ENCODE measurements around the gene GLIS2. TPM values are rescaled to one million over a fixed set of nuclear protein-coding genes. Genes with fewer than 3 reads are reported as not detected.

GLIS2 gene
- total and polyA plus RNA-seq, 4 experiments from 2014 or later: 0.08 TPM; not detected in 3

DNA sequence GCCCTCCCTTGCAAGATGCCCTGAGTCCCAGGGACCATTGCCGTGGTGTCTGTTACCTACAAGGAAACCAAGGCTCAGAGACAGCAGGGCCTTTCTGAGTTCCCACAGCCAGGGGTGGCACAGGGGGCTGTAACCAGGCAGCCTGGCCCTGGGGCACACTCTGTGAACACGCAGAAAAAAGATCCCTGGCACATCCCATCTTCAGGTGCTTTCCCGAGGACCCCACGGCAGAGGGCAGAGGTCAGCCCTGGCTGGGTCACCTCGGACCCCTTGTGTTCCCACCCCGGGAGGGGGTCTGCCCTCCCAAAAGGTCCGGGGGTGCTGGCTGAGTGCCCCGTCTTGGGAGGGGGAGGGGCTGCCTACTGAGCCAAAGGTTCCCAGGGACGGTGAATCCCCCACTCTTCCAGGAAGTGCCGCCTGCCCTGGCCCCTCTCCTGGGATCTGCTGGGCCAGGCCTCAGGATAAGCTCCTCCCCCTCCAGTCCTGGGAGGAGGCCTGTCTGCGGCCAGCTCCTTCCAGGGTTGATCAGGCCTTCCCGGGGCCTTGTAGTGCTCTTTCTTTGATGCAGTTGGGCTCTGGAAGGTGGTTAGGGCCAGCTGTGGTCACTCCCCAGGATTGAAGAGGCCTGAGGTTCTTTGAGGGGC, 8.1 kb downstream of the GLIS2 start:
- no peaks in the 10 kb centered on the region for H3K36me3 Mint-ChIP-seq
- DNase-seq: no peak
- Histone ChIP-seq H3K27me3 (ENCODE audit: insufficient read depth, low read length) (no peaks in the 10 kb centered on the region), H3K36me3 (ENCODE audit: insufficient read depth, low read length) (no peaks in the 10 kb centered on the region), H3K9me3 (ENCODE audit: control insufficient read depth in 1 of 2, low read length in 2 of 2) (no peaks in the 10 kb centered on the region), H3K4me3 (ENCODE audit: low read length in 2 of 2) (no peak overlapping the region), H3K4me1 (ENCODE audit: insufficient read depth, low read length) (peaks cover 16% of the 10 kb centered on the region), H3K27ac (ENCODE audit: low read depth, low read length) (no peak overlapping the region)
- H3K4me3 Mint-ChIP-seq: no peak overlapping the region
- H3K9me3 Mint-ChIP-seq: no peaks in the 10 kb centered on the region
- peak overlapping the region in 1 of 7 donors; percentile 63 for H3K27ac Mint-ChIP-seq
- ChIA-PET CTCF (ENCODE audit: partially characterized antibody) (interaction anchor here (13.3 kb wide), 1 partner anchor 35 kb away, joined by 161 read pairs; no protein-coding TSS in a partner anchor), POLR2A (ENCODE audit: partially characterized antibody) (interaction anchor here (0.5 kb wide), 1 partner anchor 860 kb away, joined by 3 read pairs; no protein-coding TSS in a partner anchor)
- intact Hi-C loops (cut with micrococcal nuclease): no loop called here
- H3K27me3 Mint-ChIP-seq: no peaks in the 10 kb centered on the region
- peaks cover 1 to 7% (median 6%) of the 10 kb centered on the region in 4 donors for H3K4me1 Mint-ChIP-seq

DNA sequence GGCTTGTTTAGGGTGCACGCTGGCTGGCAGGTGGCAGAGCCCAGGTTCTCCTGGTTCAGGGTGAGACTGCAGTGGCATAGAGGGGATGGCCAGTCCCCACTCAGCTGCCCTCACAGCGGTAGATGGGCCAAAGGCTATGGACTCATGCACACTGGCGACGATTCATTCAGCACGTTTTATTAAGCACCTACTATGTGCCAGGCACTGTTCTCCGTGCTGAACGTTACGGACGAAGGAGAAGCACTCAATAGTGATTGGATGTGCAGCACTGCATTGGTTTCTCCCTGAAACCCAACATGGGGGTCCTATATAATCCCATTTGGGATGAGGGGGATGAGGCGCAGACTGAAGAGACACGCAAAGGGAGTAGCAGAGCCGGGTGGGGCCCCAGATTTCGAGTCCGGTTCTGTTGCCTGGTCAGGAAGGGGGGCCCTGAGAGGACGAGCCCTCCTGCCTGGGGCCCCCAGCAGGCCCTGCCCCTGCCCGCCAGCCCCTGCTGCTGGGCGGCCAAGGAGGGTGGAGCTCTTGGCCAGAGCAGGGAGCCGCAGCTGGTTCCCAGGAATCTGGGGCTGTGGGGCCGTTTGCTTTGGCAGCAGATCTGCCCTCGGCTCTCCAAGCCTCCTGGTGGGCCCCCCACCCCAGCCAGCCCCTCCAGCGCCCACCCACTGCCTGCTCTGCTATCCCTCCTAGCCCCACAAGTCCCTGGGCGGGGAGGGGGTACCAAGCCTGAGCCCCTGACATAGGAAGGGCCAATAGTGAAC, 8.8 kb downstream of the GLIS2 start:
- no peak overlapping the region for H3K27ac ChIP-seq (ENCODE audit: low read depth, low read length)
- POLR2A ChIA-PET (ENCODE audit: partially characterized antibody): interaction anchor here (0.5 kb wide), 1 partner anchor 861 kb away, joined by 3 read pairs; no protein-coding TSS in a partner anchor
- intact Hi-C loops (cut with micrococcal nuclease): no loop called here

GRCh38 chr16:4325253-4325758, 9.4 kb downstream of the GLIS2 start:
- Mint-ChIP-seq H3K36me3 (no peaks in the 10 kb centered on the region), H3K4me3 (no peak overlapping the region), H3K27ac (no peak overlapping the region), H3K9me3 (no peaks in the 10 kb centered on the region), H3K4me1 (peaks cover 0 to 5% (median 1%) of the 10 kb centered on the region in 4 donors), H3K27me3 (no peaks in the 10 kb centered on the region)
- CTCF ChIA-PET (ENCODE audit: partially characterized antibody): interaction anchor here (1.4 to 13.3 kb wide), 3 partner anchors 16 to 42 kb away, joined by 5 to 161 read pairs (median 53); no protein-coding TSS in a partner anchor
- Histone ChIP-seq H3K9me3 (ENCODE audit: control insufficient read depth in 1 of 2, low read length in 2 of 2) (no peaks in the 10 kb centered on the region), H3K4me3 (ENCODE audit: low read length in 2 of 2) (no peak overlapping the region), H3K27me3 (ENCODE audit: insufficient read depth, low read length) (no peaks in the 10 kb centered on the region), H3K27ac (ENCODE audit: low read depth, low read length) (no peak overlapping the region), H3K4me1 (ENCODE audit: insufficient read depth, low read length) (peaks cover 9% of the 10 kb centered on the region), H3K36me3 (ENCODE audit: insufficient read depth, low read length) (no peaks in the 10 kb centered on the region)
- DNase-seq: no peak
- intact Hi-C loops (cut with micrococcal nuclease): no loop called here
- POLR2A ChIA-PET (ENCODE audit: partially characterized antibody): no interaction called here

More for the DNA sequence above, 8.8 kb downstream of the GLIS2 start:
- no peak overlapping the region for H3K4me3 ChIP-seq (ENCODE audit: low read length in 2 of 2)
- no peak for DNase-seq
- no peaks in the 10 kb centered on the region for H3K9me3 Mint-ChIP-seq
- H3K27me3 Mint-ChIP-seq: no peaks in the 10 kb centered on the region
- no peaks in the 10 kb centered on the region for H3K27me3 ChIP-seq (ENCODE audit: insufficient read depth, low read length)
- peaks cover 0 to 3% (median 1%) of the 10 kb centered on the region in 4 donors for H3K4me1 Mint-ChIP-seq
- H3K36me3 Mint-ChIP-seq: no peaks in the 10 kb centered on the region
- H3K9me3 ChIP-seq (ENCODE audit: control insufficient read depth in 1 of 2, low read length in 2 of 2): no peaks in the 10 kb centered on the region
- no peaks in the 10 kb centered on the region for H3K36me3 ChIP-seq (ENCODE audit: insufficient read depth, low read length)
- H3K4me3 Mint-ChIP-seq: no peak overlapping the region
- peak overlapping the region in 1 of 7 donors; percentile 63 for H3K27ac Mint-ChIP-seq
- H3K4me1 ChIP-seq (ENCODE audit: insufficient read depth, low read length): peaks cover 9% of the 10 kb centered on the region
- CTCF ChIA-PET (ENCODE audit: partially characterized antibody): interaction anchor here (13.3 kb wide), 1 partner anchor 36 kb away, joined by 161 read pairs; no protein-coding TSS in a partner anchor

- Mint-ChIP-seq H3K27ac (no peak overlapping the region), H3K27me3 (no peaks in the 10 kb centered on the region), H3K4me1 (peaks cover 0 to 5% (median 1%) of the 10 kb centered on the region in 4 donors), H3K9me3 (no peaks in the 10 kb centered on the region), H3K4me3 (peak overlapping the region in 3 of 8 donors; percentile 6 to 29 (median 20)), H3K36me3 (no peaks in the 10 kb centered on the region)
- H3K27ac ChIP-seq (ENCODE audit: low read depth, low read length): no peak overlapping the region
- H3K36me3 ChIP-seq (ENCODE audit: insufficient read depth, low read length): no peaks in the 10 kb centered on the region
- POLR2A ChIA-PET (ENCODE audit: partially characterized antibody): interaction anchor here (1.0 to 1.7 kb wide), 4 partner anchors 18 to 74 kb away, joined by 3 to 5 read pairs (median 5); no protein-coding TSS in a partner anchor
- no peaks in the 10 kb centered on the region for H3K9me3 ChIP-seq (ENCODE audit: control insufficient read depth in 1 of 2, low read length in 2 of 2)
- CTCF ChIA-PET (ENCODE audit: partially characterized antibody): interaction anchor here (0.8 to 13.3 kb wide), 5 partner anchors 10 to 345 kb away, joined by 3 to 161 read pairs (median 5); no protein-coding TSS in a partner anchor
- DNase-seq: peak in 1 of 5 donors; percentile 41
- intact Hi-C loops (cut with micrococcal nuclease): no loop called here
- no peaks in the 10 kb centered on the region for H3K27me3 ChIP-seq (ENCODE audit: insufficient read depth, low read length)
- H3K4me3 ChIP-seq (ENCODE audit: low read length in 2 of 2): peak overlapping the region in 1 of 2 donors; percentile 33
- peaks cover 9% of the 10 kb centered on the region for H3K4me1 ChIP-seq (ENCODE audit: insufficient read depth, low read length)
Observed at GRCh38 chr16:4327386-4328045, 11.6 kb downstream of the GLIS2 start.

GRCh38 chr16:4328046-4328781, 12.3 kb downstream of the GLIS2 start:
- H3K27ac Mint-ChIP-seq: peak overlapping the region in 1 of 7 donors; percentile 44
- H3K36me3 ChIP-seq (ENCODE audit: insufficient read depth, low read length): no peaks in the 10 kb centered on the region
- peak overlapping the region in 7 of 8 donors; percentile 6 to 59 (median 43) for H3K4me3 Mint-ChIP-seq
- peaks cover 9% of the 10 kb centered on the region for H3K4me1 ChIP-seq (ENCODE audit: insufficient read depth, low read length)
- H3K9me3 ChIP-seq (ENCODE audit: control insufficient read depth in 1 of 2, low read length in 2 of 2): no peaks in the 10 kb centered on the region
- POLR2A ChIA-PET (ENCODE audit: partially characterized antibody): interaction anchor here (1.0 to 1.7 kb wide), 4 partner anchors 17 to 75 kb away, joined by 5 read pairs; no protein-coding TSS in a partner anchor
- H3K27me3 ChIP-seq (ENCODE audit: insufficient read depth, low read length): no peaks in the 10 kb centered on the region
- no peak overlapping the region for H3K27ac ChIP-seq (ENCODE audit: low read depth, low read length)
- intact Hi-C loops (cut with micrococcal nuclease): no loop called here
- peak overlapping the region in 1 of 2 donors; percentile 33 for H3K4me3 ChIP-seq (ENCODE audit: low read length in 2 of 2)
- CTCF ChIA-PET (ENCODE audit: partially characterized antibody): interaction anchor here (1.2 to 13.3 kb wide), 3 partner anchors 19 to 345 kb away, joined by 5 to 161 read pairs (median 53); no protein-coding TSS in a partner anchor
- peak; percentile 41 to 60 (median 43) for DNase-seq
- peaks cover 0 to 5% (median 1%) of the 10 kb centered on the region in 4 donors for H3K4me1 Mint-ChIP-seq
- no peaks in the 10 kb centered on the region for H3K36me3 Mint-ChIP-seq
- H3K27me3 Mint-ChIP-seq: no peaks in the 10 kb centered on the region
- no peaks in the 10 kb centered on the region for H3K9me3 Mint-ChIP-seq
